ENCODE data around the gene ARL3. TPM values are rescaled to one million over a fixed set of nuclear protein-coding genes. Genes with fewer than 3 reads are reported as not detected.

The ARL3 gene
- total RNA-seq, 1 experiment from 2014 or later, result 13.3 TPM

GRCh38 chr10:102738692-102739121, 24.5 kb upstream of the ARL3 start (continued):
- TF ChIP-seq ZNF263 (CRISPR knock-in tag; IDR thresholded peaks at IDR 0.05; ENCODE audit: low read depth) (no peak), ELF4 (CRISPR knock-in tag; IDR thresholded peaks at IDR 0.05; ENCODE audit: low read depth) (no peak), TEAD1 (CRISPR knock-in tag; IDR thresholded peaks at IDR 0.05) (no peak), CREM (CRISPR knock-in tag; IDR thresholded peaks at IDR 0.05) (no peak), SOX15 (CRISPR knock-in tag; IDR thresholded peaks at IDR 0.05) (no peak), NFE2L1 (CRISPR knock-in tag; IDR thresholded peaks at IDR 0.05) (no peak), USF1 (CRISPR knock-in tag; IDR thresholded peaks at IDR 0.05) (no peak), ATF3 (CRISPR knock-in tag; conservative IDR thresholded peaks at IDR 0.05) (no peak), FOXJ3 (CRISPR knock-in tag; IDR thresholded peaks at IDR 0.05; ENCODE audit: borderline replicate concordance) (no peak), SMAD3 (CRISPR knock-in tag; IDR thresholded peaks at IDR 0.05; ENCODE audit: borderline replicate concordance) (no peak), E2F4 (CRISPR knock-in tag; IDR thresholded peaks at IDR 0.05; ENCODE audit: borderline replicate concordance, low read depth) (no peak), FOXP4 (CRISPR knock-in tag; IDR thresholded peaks at IDR 0.05) (no peak), STAT6 (CRISPR knock-in tag; conservative IDR thresholded peaks at IDR 0.05; ENCODE audit: low read depth) (no peak), TP53 (CRISPR knock-in tag; IDR thresholded peaks at IDR 0.05) (no peak), ZMAT4 (CRISPR knock-in tag; IDR thresholded peaks at IDR 0.05) (no peak)

- Mint-ChIP-seq H3K27ac (peak overlapping the region; percentile 87), H3K9me3 (no peaks in the 10 kb centered on the region), H3K4me1 (peaks cover 28% of the 10 kb centered on the region), H3K4me3 (no peak overlapping the region), H3K27me3 (ENCODE audit: low read depth) (no peaks in the 10 kb centered on the region), H3K36me3 (peaks cover 47% of the 10 kb centered on the region)
- DNase-seq (ENCODE audit: low spot score) (peak; percentile 45), ATAC-seq (peak; percentile 89)
- ChIA-PET POLR2A (no interaction called here), CTCF (interaction anchor here (0.6 kb wide), 1 partner anchor 166 kb away, joined by 4 read pairs; no protein-coding TSS in a partner anchor)
- TF ChIP-seq MYBL2 (CRISPR knock-in tag; IDR thresholded peaks at IDR 0.05) (no peak), ZNF263 (CRISPR knock-in tag; IDR thresholded peaks at IDR 0.05; ENCODE audit: low read depth) (peak; percentile 94), EMX1 (CRISPR knock-in tag; IDR thresholded peaks at IDR 0.05) (no peak)
These were observed 20.9 kb upstream of the ARL3 start for GRCh38 chr10:102735065-102735562.

GRCh38 chr10:102732661-102733060, 18.5 kb upstream of the ARL3 start:
- Mint-ChIP-seq H3K36me3 (peaks cover 52% of the 10 kb centered on the region), H3K27me3 (ENCODE audit: low read depth) (no peaks in the 10 kb centered on the region), H3K4me1 (peaks cover 15% of the 10 kb centered on the region), H3K4me3 (no peak overlapping the region), H3K9me3 (no peaks in the 10 kb centered on the region), H3K27ac (no peak overlapping the region)
- POLR2A ChIA-PET, result no interaction called here
- ATAC-seq (no peak), DNase-seq (ENCODE audit: low spot score) (no peak)
- CTCF ChIA-PET, result no interaction called here
- TF ChIP-seq JUN (CRISPR knock-in tag; IDR thresholded peaks at IDR 0.05) (no peak), USF1 (CRISPR knock-in tag; IDR thresholded peaks at IDR 0.05) (no peak), FOXK1 (CRISPR knock-in tag; IDR thresholded peaks at IDR 0.05) (no peak), ATF6 (CRISPR knock-in tag; IDR thresholded peaks at IDR 0.05) (no peak), FOXJ3 (CRISPR knock-in tag; IDR thresholded peaks at IDR 0.05; ENCODE audit: borderline replicate concordance) (no peak), HMGA2 (CRISPR knock-in tag; IDR thresholded peaks at IDR 0.05) (no peak), GTF2I (CRISPR knock-in tag; conservative IDR thresholded peaks at IDR 0.05) (no peak), MYBL2 (CRISPR knock-in tag; IDR thresholded peaks at IDR 0.05) (no peak), ATF3 (CRISPR knock-in tag; conservative IDR thresholded peaks at IDR 0.05) (no peak)

Measured in WTC11 (cell line).